ENCODE measurements around the gene ZBED1. TPM values are rescaled to one million over a fixed set of nuclear protein-coding genes. Genes with fewer than 3 reads are reported as not detected.

The ZBED1 gene
- polyA plus RNA-seq, 1 donor from 2014 or later = 43.2 TPM

- no peaks in the 10 kb centered on the region for H4K20me1 ChIP-seq (ENCODE audit: insufficient read depth)
- H3F3A ChIP-seq (ENCODE audit: insufficient read depth, low read length, poor library complexity, severe bottlenecking) = no peaks in the 10 kb centered on the region
- no peak overlapping the region for H3K9ac ChIP-seq (ENCODE audit: low read length)
- H3K9me2 ChIP-seq (ENCODE audit: insufficient read depth, low read length) = no peaks in the 10 kb centered on the region
- TF ChIP-seq MXI1 (conservative IDR thresholded peaks at IDR 0.05; ENCODE audit: poor library complexity, severe bottlenecking) (no peak), REST (IDR thresholded peaks at IDR 0.05; ENCODE audit: borderline replicate concordance) (no peak), EZH2 (IDR thresholded peaks at IDR 0.05; ENCODE audit: borderline replicate concordance, insufficient read depth, low read length, poor library complexity, severe bottlenecking) (no peak), CTCF (IDR thresholded peaks at IDR 0.05; ENCODE audit: poor library complexity, severe bottlenecking) (no peak), POLR2AphosphoS5 (IDR thresholded peaks at IDR 0.05) (no peak), EP300 (conservative IDR thresholded peaks at IDR 0.05; ENCODE audit: poor library complexity, severe bottlenecking) (no peak), RAD21 (conservative IDR thresholded peaks at IDR 0.05) (no peak), SMC3 (conservative IDR thresholded peaks at IDR 0.05; ENCODE audit: poor library complexity) (no peak), TAF1 (IDR thresholded peaks at IDR 0.05; ENCODE audit: low read depth) (no peak)
- H3K36me3 ChIP-seq (ENCODE audit: insufficient read depth, low read length) = no peaks in the 10 kb centered on the region
- H3K79me2 ChIP-seq (replicated peaks; ENCODE audit: insufficient read depth, low read length) = no peaks in the 10 kb centered on the region
- H3K9me3 ChIP-seq (ENCODE audit: low read length) = no peaks in the 10 kb centered on the region
- H3K4me2 ChIP-seq (ENCODE audit: low read length) = no peak overlapping the region
- H3K27me3 ChIP-seq (ENCODE audit: insufficient read depth, low read depth, low read length) = no peaks in the 10 kb centered on the region
- no peak overlapping the region for H3K27ac ChIP-seq (ENCODE audit: low read length)
- H2AFZ ChIP-seq (ENCODE audit: low read depth, low read length) = no peak overlapping the region
- H3K4me3 ChIP-seq (ENCODE audit: low read length) = no peak overlapping the region
These were observed 39.7 kb upstream of the ZBED1 start for GRCh38 chrX:2540426-2540947.

- no peaks in the 10 kb centered on the region for H3K36me3 ChIP-seq (ENCODE audit: insufficient read depth, low read length)
- no peak overlapping the region for H3K4me2 ChIP-seq (ENCODE audit: low read length)
- H3K9me2 ChIP-seq (ENCODE audit: insufficient read depth, low read length) = no peaks in the 10 kb centered on the region
- no peaks in the 10 kb centered on the region for H3K27me3 ChIP-seq (ENCODE audit: insufficient read depth, low read depth, low read length)
- no peak overlapping the region for H3K4me3 ChIP-seq (ENCODE audit: low read length)
- H2AFZ ChIP-seq (ENCODE audit: low read depth, low read length) = no peak overlapping the region
- no peaks in the 10 kb centered on the region for H4K20me1 ChIP-seq (ENCODE audit: insufficient read depth)
- no peak overlapping the region for H3K27ac ChIP-seq (ENCODE audit: low read length)
- no peaks in the 10 kb centered on the region for H3K9me3 ChIP-seq (ENCODE audit: low read length)
- H3F3A ChIP-seq (ENCODE audit: insufficient read depth, low read length, poor library complexity, severe bottlenecking) = no peaks in the 10 kb centered on the region
- no peak for TF ChIP-seq MXI1 (conservative IDR thresholded peaks at IDR 0.05; ENCODE audit: poor library complexity, severe bottlenecking)
- no peak for TF ChIP-seq POLR2AphosphoS5 (IDR thresholded peaks at IDR 0.05)
- no peak for TF ChIP-seq EZH2 (IDR thresholded peaks at IDR 0.05; ENCODE audit: borderline replicate concordance, insufficient read depth, low read length, poor library complexity, severe bottlenecking)
- TF ChIP-seq RAD21 (conservative IDR thresholded peaks at IDR 0.05) = no peak
- no peak for TF ChIP-seq SMC3 (conservative IDR thresholded peaks at IDR 0.05; ENCODE audit: poor library complexity)
- no peak for TF ChIP-seq CTCF (IDR thresholded peaks at IDR 0.05; ENCODE audit: poor library complexity, severe bottlenecking)
- no peak for TF ChIP-seq EP300 (conservative IDR thresholded peaks at IDR 0.05; ENCODE audit: poor library complexity, severe bottlenecking)
- TF ChIP-seq REST (IDR thresholded peaks at IDR 0.05; ENCODE audit: borderline replicate concordance) = no peak
- no peak for TF ChIP-seq TAF1 (IDR thresholded peaks at IDR 0.05; ENCODE audit: low read depth)
- no peaks in the 10 kb centered on the region for H3K79me2 ChIP-seq (replicated peaks; ENCODE audit: insufficient read depth, low read length)
- no peak overlapping the region for H3K9ac ChIP-seq (ENCODE audit: low read length)
These were observed 38.8 kb upstream of the ZBED1 start for GRCh38 chrX:2539586-2539985.

Measured in neural cell (in vitro differentiated cells).